Measurements from ENCODE around the gene BTBD19. TPM values are rescaled to one million over a fixed set of nuclear protein-coding genes. Genes with fewer than 3 reads are reported as not detected.
A peak's percentile ranks its signal among the peaks of the same experiment; 100 is the strongest.
"Not testable (repeated sequence)": the region's sequence is repeated elsewhere in the genome, so short reads cannot be mapped to it uniquely, and the experiment has no call there.

The BTBD19 gene
- total RNA-seq, 4 donors from 2014 or later = 1.0 to 4.0 (median 2.4) TPM

- DNase-seq (ENCODE audit: low spot score in 2 of 2) = peak in 1 of 2 donors; percentile 73
- H3K4me3 ChIP-seq (ENCODE audit: low read depth, poor library complexity, severe bottlenecking) = no peak overlapping the region
- TF ChIP-seq CTCF (IDR thresholded peaks at IDR 0.05) = no peak
- TF ChIP-seq POLR2A (IDR thresholded peaks at IDR 0.05) = no peak
- WGBS, 2 donors = 68 to 74% methylated on average over 8 of the region's 8 CpGs
- intact Hi-C loops (cut with DNase I; ENCODE audit: low total_unique reads) = no loop called here
Measured at GRCh38 chr1:44811234-44811633, 2.9 kb downstream of the BTBD19 start.

- DNase-seq (ENCODE audit: low spot score in 2 of 2) = peak in 1 of 2 donors; percentile 89
- TF ChIP-seq CTCF (IDR thresholded peaks at IDR 0.05) = no peak
- TF ChIP-seq POLR2A (IDR thresholded peaks at IDR 0.05) = no peak
- intact Hi-C loops (cut with DNase I; ENCODE audit: low total_unique reads) = no loop called here
- no peak overlapping the region for H3K4me3 ChIP-seq (ENCODE audit: low read depth, poor library complexity, severe bottlenecking)
- WGBS, 2 donors = 69 to 80% methylated on average over 46 of the region's 48 CpGs
Measured at GRCh38 chr1:44812822-44813543, 4.7 kb downstream of the BTBD19 start.

GRCh38 chr1:44815926-44816325, 7.6 kb downstream of the BTBD19 start:
- intact Hi-C loops (cut with DNase I; ENCODE audit: low total_unique reads); H3K4me3 ChIP-seq (ENCODE audit: low read depth, poor library complexity, severe bottlenecking): not testable (repeated sequence)
- WGBS, 2 donors = 78 to 95% methylated on average over 9 of the region's 9 CpGs
- DNase-seq (ENCODE audit: low spot score in 2 of 2) = peak in 1 of 2 donors; percentile 36

GRCh38 chr1:44817307-44817706, 9.0 kb downstream of the BTBD19 start:
- intact Hi-C loops (cut with DNase I; ENCODE audit: low total_unique reads) = no loop called here
- no peak for TF ChIP-seq CTCF (IDR thresholded peaks at IDR 0.05)
- DNase-seq (ENCODE audit: low spot score in 2 of 2) = no peak

GRCh38 chr1:44817771-44818495, 9.6 kb downstream of the BTBD19 start:
- 93 to 96% methylated on average over 11 of the region's 11 CpGs for WGBS, 2 donors
- intact Hi-C loops (cut with DNase I; ENCODE audit: low total_unique reads) = no loop called here
- no peak for TF ChIP-seq CTCF (IDR thresholded peaks at IDR 0.05)
- no peak for TF ChIP-seq POLR2A (IDR thresholded peaks at IDR 0.05)
- DNase-seq (ENCODE audit: low spot score in 2 of 2) = peak in 1 of 2 donors; percentile 15
- no peak overlapping the region for H3K4me3 ChIP-seq (ENCODE audit: low read depth, poor library complexity, severe bottlenecking)

More at GRCh38 chr1:44817307-44817706, 9.0 kb downstream of the BTBD19 start:
- WGBS, 2 donors = 54 to 67% methylated on average over 2 of the region's 2 CpGs
- H3K4me3 ChIP-seq (ENCODE audit: low read depth, poor library complexity, severe bottlenecking) = no peak overlapping the region

GRCh38 chr1:44819196-44819607, 10.9 kb downstream of the BTBD19 start:
- H3K4me3 ChIP-seq (ENCODE audit: low read depth, poor library complexity, severe bottlenecking) = peak overlapping the region; percentile 8
- no peak for TF ChIP-seq POLR2A (IDR thresholded peaks at IDR 0.05)
- TF ChIP-seq CTCF (IDR thresholded peaks at IDR 0.05) = no peak
- WGBS, 2 donors = 1 to 3% methylated on average over 13 of the region's 13 CpGs
- no peak for DNase-seq (ENCODE audit: low spot score in 2 of 2)
- intact Hi-C loops (cut with DNase I; ENCODE audit: low total_unique reads) = no loop called here

Measured in lower leg skin (tissue), 4 donors.